Measurements from ENCODE around the gene TMEM40.

- TF ChIP-seq POLR2AphosphoS5 (IDR thresholded peaks at IDR 0.05; ENCODE audit: low read depth, low read length) (no peak), POLR2A (IDR thresholded peaks at IDR 0.05; ENCODE audit: low read depth, low read length) (no peak), TAF1 (IDR thresholded peaks at IDR 0.05; ENCODE audit: low read depth, low read length) (no peak), POU2F2 (IDR thresholded peaks at IDR 0.05; ENCODE audit: low read depth, low read length) (no peak), SPI1 (IDR thresholded peaks at IDR 0.05; ENCODE audit: low read depth, low read length) (no peak)
These were observed 58.3 kb downstream of the TMEM40 start for GRCh38 chr3:12700800-12701199.
